ENCODE results near the gene RTP1. TPM values are rescaled to one million over a fixed set of nuclear protein-coding genes. Genes with fewer than 3 reads are reported as not detected.

Gene RTP1, protein sequence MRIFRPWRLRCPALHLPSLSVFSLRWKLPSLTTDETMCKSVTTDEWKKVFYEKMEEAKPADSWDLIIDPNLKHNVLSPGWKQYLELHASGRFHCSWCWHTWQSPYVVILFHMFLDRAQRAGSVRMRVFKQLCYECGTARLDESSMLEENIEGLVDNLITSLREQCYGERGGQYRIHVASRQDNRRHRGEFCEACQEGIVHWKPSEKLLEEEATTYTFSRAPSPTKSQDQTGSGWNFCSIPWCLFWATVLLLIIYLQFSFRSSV
- under 0.01 TPM in 1 of 2 replicates, not detected in the other for total RNA-seq

DNA sequence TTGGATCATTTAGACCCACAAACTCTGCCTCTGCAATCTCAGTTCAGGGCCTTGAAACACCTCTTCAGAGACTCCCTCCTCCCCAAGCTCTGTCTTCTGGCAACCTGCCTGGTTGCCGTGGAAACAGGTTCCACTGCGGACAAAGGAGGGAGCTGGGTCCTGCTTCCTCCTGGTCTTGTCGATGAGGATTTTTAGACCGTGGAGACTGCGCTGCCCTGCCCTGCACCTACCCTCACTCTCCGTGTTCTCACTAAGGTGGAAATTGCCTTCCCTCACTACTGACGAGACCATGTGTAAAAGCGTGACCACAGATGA lies at the start of gene RTP1:
TSS of gene RTP1 (plus strand) at position 152 of the 315 bp plus-strand sequence. CDS start at position 182, 30 bp downstream.

Other genes starting within 250 kb of the RTP1 start
- 10.7 and 42.0 TPM in 2 replicates for gene RPL39L, start 58.0 kb upstream of the RTP1 start, total RNA-seq
- 2.5 and 6.2 TPM in 2 replicates for gene MASP1, start 94.3 kb downstream of the RTP1 start, total RNA-seq
- 0.58 and 0.85 TPM in 2 replicates for gene RTP4, start 170.9 kb downstream of the RTP1 start, total RNA-seq